Measurements from ENCODE around the gene PTCD1.
"Not testable (repeated sequence)": the region's sequence is repeated elsewhere in the genome, so short reads cannot be mapped to it uniquely, and the experiment has no call there.

Gene PTCD1

GRCh38 chr7:99449326-99449725 is 10.7 kb upstream of the PTCD1 start:
- DNase-seq, result no peak

- no peak for DNase-seq
These were observed 10.3 kb upstream of the PTCD1 start for GRCh38 chr7:99448855-99449254.

- DNase-seq, result no peak
These were observed 9.3 kb upstream of the PTCD1 start for GRCh38 chr7:99447943-99448342.

GRCh38 chr7:99446096-99446495 is 7.5 kb upstream of the PTCD1 start:
- DNase-seq, result no peak

GRCh38 chr7:99440195-99440594 is 1.6 kb upstream of the PTCD1 start:
- DNase-seq, result no peak

GRCh38 chr7:99437946-99438572 is 539 bp downstream of the PTCD1 start:
- DNase-seq, result no peak

GRCh38 chr7:99433158-99433557 is 5.4 kb downstream of the PTCD1 start:
- no peak for DNase-seq

- DNase-seq, result not testable (repeated sequence)
These were observed 6.7 kb downstream of the PTCD1 start for GRCh38 chr7:99431756-99432540.

GRCh38 chr7:99429756-99430155 is 8.8 kb downstream of the PTCD1 start:
- no peak for DNase-seq

GRCh38 chr7:99428972-99429566 is 9.5 kb downstream of the PTCD1 start:
- DNase-seq, result no peak

- DNase-seq, result no peak
These were observed 13.5 kb downstream of the PTCD1 start for GRCh38 chr7:99424932-99425730.

GRCh38 chr7:99422625-99423024 is 16.0 kb downstream of the PTCD1 start:
- no peak for DNase-seq

- DNase-seq, result no peak
These were observed 16.4 kb downstream of the PTCD1 start for GRCh38 chr7:99422186-99422585.

GRCh38 chr7:99420986-99421385 is 17.6 kb downstream of the PTCD1 start:
- no peak for DNase-seq

- DNase-seq, result no peak
These were observed 18.4 kb downstream of the PTCD1 start for GRCh38 chr7:99420213-99420612.

GRCh38 chr7:99419323-99420021 is 19.1 kb downstream of the PTCD1 start:
- DNase-seq, result no peak

- DNase-seq, result no peak
These were observed 20.3 kb downstream of the PTCD1 start for GRCh38 chr7:99418260-99418659.

GRCh38 chr7:99415513-99416127 is 23.0 kb downstream of the PTCD1 start:
- peak in 1 of 2 donors; percentile 43 for DNase-seq

GRCh38 chr7:99410635-99411034 is 28.0 kb downstream of the PTCD1 start:
- no peak for DNase-seq

- no peak for DNase-seq
These were observed 28.8 kb downstream of the PTCD1 start for GRCh38 chr7:99409806-99410205.

- no peak for DNase-seq
These were observed 29.4 kb downstream of the PTCD1 start for GRCh38 chr7:99409192-99409572.
